Midbrain (tissue), 1 donor: ENCODE data around the gene STK35.
"Not testable (repeated sequence)": the region's sequence is repeated elsewhere in the genome, so short reads cannot be mapped to it uniquely, and the experiment has no call there.

Experiments
- DNase-seq: peaks from one replicate; lab custom pipeline; 2025; lab: John Stamatoyannopoulos, UW

STK35 gene

GRCh38 chr20:2162823-2163166 lies 61.2 kb downstream of the STK35 start:
- no peak for DNase-seq

GRCh38 chr20:2163312-2163711 lies 61.7 kb downstream of the STK35 start:
- DNase-seq, result no peak

- no peak for DNase-seq
These were observed 62.1 kb downstream of the STK35 start for GRCh38 chr20:2163757-2164156.

- no peak for DNase-seq
These were observed 62.8 kb downstream of the STK35 start for GRCh38 chr20:2164421-2164820.

GRCh38 chr20:2164966-2165365 lies 63.3 kb downstream of the STK35 start:
- DNase-seq, result no peak

GRCh38 chr20:2165871-2166270 lies 64.2 kb downstream of the STK35 start:
- DNase-seq, result no peak

- no peak for DNase-seq
These were observed 65.5 kb downstream of the STK35 start for GRCh38 chr20:2167112-2167511.

GRCh38 chr20:2168946-2169345 lies 67.3 kb downstream of the STK35 start:
- DNase-seq, result no peak

GRCh38 chr20:2169456-2170088 lies 67.9 kb downstream of the STK35 start:
- DNase-seq, result no peak

- no peak for DNase-seq
These were observed 68.8 kb downstream of the STK35 start for GRCh38 chr20:2170404-2170803.

- no peak for DNase-seq
These were observed 69.7 kb downstream of the STK35 start for GRCh38 chr20:2171266-2171790.

- DNase-seq, result not testable (repeated sequence)
These were observed 70.2 kb downstream of the STK35 start for GRCh38 chr20:2171840-2172239.

- DNase-seq, result peak; percentile 85
These were observed 70.9 kb downstream of the STK35 start for GRCh38 chr20:2172305-2173175.

- DNase-seq, result no peak
These were observed 71.6 kb downstream of the STK35 start for GRCh38 chr20:2173186-2173585.

- DNase-seq, result no peak
These were observed 72.4 kb downstream of the STK35 start for GRCh38 chr20:2174067-2174466.

GRCh38 chr20:2176946-2177345 lies 75.3 kb downstream of the STK35 start:
- DNase-seq, result no peak

- DNase-seq, result no peak
These were observed 76.9 kb downstream of the STK35 start for GRCh38 chr20:2178318-2179232.

GRCh38 chr20:2179233-2179580 lies 77.6 kb downstream of the STK35 start:
- no peak for DNase-seq

GRCh38 chr20:2179949-2180348 lies 78.3 kb downstream of the STK35 start:
- no peak for DNase-seq

- no peak for DNase-seq
These were observed 81.8 kb downstream of the STK35 start for GRCh38 chr20:2183381-2183780.

GRCh38 chr20:2184933-2185332 lies 83.3 kb downstream of the STK35 start:
- not testable (repeated sequence) for DNase-seq

- no peak for DNase-seq
These were observed 94.0 kb downstream of the STK35 start for GRCh38 chr20:2195614-2196013.
